HPDE6-E6E7 (cell line): Measurements from ENCODE around the gene KIF12.
A peak's percentile ranks its signal among the peaks of the same experiment; 100 is the strongest.
"Not testable (repeated sequence)": the region's sequence is repeated elsewhere in the genome, so short reads cannot be mapped to it uniquely, and the experiment has no call there.

Source experiments
- DNase-seq: peaks from one replicate; pipeline ENCODE4 v3.0.0; 2011; ENCODE audit warnings: missing footprints; ENCODE audit errors: extremely low spot score

Gene KIF12

DNA sequence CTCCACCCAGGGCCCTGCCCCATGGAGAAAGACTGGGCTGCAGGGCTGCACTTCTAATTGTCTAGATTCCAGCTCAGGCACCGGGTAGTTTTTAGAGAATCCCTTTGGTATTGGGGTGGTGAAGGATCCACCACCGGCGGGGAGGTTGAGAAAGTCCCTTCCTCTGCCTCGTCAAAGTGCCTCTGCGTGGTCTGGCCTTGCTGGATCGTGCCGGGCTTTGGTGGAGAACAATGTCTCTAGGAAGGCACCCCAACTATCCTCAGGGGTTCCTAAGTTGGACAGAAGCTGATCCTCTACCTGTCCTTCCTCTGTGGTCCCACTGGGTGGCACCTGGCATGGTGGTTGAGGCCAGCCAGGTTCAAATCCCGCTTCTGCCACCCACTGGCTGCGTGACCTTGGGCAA, 13.7 kb downstream of the KIF12 start:
- DNase-seq = no peak

DNA sequence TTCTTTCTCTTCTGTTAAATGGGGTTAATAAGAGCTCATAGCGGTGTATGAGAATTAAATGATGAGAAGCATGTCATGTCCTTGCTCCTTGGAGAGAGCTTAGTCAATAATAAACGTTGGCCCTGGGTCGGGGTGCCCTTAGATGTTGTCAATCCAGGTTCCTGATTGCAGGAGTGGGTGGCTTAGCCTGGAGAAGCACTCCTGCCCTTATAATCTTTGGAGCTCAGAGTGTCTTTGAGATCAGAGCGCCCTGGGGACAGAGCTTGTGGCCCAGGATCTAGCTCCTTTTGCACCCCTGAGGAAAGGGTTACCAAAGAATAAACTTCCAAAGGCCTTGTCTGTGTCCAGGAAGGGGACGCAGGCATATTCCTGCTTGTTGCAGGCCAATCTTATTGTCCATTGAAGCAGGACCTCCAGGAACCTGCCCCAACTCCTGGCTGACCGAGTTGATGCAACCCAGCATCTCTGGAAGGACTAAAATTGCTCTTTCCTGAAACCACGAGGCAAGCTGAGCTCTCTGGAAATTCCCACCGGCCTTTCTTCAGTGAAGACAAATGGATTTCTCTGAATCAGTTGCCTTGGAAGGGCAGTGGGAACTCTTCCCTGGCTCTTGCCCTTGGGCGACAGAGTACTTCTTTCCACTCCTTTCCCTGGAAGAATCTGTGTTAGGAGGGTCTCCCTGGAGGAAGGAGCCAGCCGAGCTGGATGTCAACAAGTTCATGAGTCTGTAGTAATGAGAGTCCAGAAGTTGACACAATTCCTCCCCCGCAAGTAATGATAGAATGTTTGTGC, 14.6 kb downstream of the KIF12 start:
- no peak for DNase-seq

DNA sequence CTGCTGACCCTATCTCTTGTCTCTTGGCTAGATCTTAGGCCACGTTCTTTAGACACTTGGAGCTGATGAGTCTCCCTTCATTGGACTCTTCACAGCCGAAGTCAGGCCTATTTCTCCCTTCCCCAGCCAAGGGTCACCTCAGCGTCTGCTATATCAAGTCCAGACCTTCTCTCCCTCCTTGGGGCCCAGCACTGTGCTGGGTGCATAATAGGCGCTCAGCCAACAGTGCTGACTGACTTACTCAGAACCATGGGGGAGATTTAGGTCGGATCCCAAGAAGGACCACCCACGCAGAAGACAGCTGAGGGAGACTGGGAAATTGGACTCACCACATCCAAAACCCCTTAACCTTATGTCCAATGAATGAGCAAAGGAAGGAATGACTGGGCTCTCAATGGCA, 15.4 kb downstream of the KIF12 start:
- DNase-seq = no peak

DNA sequence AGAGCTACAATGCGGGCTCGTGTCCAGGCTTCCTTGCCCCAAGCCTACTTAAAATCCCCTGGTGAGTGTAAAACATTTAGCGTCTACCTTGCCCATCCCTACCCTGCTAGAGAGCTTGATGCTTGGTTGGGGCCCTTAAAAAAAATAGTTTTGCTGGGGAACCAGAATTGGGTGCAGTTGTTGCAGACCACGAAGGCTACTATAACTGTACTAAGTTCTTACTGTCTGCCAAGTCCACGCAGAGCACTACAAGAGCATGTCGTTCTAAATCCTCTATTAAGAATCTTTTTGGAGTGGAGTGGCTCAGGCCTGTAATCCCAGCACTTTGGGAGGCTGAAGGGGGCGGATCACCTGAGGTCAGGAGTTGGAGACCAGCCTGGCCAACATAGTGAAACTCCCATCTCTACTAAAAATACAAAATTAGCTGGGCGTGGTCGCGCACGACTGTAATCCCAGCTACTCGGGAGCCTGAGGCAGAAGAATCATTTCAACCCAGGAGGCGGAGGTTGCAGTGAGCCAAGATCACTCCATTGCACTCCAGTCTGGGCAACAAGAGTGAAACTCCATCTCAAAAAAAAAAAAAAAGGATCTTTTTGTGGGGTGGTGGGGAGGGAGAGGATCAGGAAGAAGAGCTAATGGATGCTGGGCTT, 16.2 kb downstream of the KIF12 start:
- not testable (repeated sequence) for DNase-seq

DNA sequence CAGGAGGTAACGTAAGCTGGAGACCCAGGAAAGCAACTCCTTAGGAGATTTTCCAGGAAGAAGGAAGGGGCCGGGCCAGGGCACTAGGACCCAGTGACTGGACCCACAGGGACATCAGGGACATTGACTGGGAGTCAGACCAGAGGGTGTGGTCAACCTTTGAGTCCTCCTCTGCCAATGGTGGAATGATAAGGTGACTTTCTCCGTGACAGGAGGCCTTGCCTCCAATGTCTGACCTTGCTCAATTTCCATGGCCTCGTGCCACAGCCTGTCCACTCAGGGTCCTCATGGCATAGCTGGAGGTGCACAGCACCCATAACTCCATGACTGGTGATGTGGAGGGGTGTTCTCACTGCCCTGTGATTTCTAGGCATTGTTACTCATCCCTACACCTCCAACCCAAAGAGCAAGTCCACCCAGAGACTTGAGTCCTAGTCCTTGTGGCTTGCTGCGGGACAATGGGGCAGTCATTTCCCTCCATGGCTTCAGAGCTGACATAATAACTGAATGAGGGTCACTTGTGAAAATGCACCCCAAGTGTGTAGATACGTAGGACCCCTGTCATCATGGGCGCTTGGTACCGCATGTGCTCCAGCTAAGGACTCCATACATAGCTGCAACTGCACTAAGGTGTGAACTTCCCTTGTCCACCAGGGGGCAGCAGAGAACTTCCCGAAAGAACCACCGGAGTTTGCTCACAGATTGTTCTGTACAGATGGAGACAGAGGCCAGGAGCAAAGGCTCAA, 16.9 kb downstream of the KIF12 start:
- peak; percentile 82 for DNase-seq

DNA sequence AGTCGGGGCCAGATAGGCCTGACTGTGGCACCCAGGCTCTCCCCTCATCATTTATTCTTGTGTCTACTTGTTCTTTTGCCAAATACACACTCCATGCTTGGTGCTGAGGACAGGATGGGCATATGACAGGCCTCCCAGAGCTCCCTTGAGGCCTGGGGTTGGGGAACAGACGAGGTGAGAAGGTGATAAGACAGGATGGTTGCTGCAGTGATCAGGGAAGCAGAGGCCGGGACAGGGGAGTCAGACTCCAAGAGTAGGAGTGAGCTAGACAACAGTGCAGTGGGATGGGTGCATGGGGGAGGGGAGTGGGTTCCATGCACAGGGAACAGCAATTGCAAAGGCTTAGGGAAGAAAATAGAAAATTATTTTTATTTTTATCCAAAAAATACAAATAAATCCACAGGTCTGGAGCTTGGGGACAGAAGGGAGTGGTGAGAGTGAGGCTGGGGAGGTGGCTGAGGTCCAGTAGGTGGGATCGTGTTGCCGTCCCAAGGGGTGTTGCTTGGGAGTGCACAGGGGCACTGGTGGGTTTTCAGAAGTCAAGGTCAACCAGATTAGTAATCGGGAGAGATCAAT, 17.6 kb downstream of the KIF12 start:
- DNase-seq = no peak

DNA sequence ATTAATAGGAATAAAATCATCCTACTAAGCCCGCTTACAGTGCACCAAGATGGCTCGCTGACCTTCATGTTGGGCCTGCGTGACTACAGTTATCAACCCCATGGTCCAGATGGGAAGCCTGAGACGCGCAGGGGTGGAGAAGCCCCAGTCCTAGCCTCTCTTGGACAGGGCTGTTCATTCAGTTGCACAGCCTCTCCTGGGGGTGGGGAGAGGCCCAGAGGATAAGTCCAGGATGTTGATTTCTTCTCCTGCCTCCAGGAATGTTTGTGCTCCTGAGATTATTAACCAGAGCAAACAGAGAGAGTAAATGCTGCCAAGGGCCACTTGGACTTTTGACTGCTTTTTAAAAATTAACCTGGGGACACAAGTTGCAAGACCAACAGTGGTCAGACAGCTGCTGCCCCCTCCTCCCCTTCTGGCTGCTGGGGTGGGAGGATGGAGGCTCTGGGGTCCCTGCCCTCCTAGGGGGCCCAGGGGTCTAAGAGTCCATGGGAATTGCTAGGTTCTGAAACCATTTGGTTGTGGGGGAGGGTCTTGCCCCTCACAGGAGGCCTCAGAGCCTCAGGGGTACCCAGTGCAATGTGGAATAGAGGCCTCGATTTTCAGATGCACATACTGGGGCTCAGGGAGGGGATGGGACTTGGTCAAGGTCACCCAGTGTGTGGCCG, 18.2 kb downstream of the KIF12 start:
- DNase-seq = no peak

DNA sequence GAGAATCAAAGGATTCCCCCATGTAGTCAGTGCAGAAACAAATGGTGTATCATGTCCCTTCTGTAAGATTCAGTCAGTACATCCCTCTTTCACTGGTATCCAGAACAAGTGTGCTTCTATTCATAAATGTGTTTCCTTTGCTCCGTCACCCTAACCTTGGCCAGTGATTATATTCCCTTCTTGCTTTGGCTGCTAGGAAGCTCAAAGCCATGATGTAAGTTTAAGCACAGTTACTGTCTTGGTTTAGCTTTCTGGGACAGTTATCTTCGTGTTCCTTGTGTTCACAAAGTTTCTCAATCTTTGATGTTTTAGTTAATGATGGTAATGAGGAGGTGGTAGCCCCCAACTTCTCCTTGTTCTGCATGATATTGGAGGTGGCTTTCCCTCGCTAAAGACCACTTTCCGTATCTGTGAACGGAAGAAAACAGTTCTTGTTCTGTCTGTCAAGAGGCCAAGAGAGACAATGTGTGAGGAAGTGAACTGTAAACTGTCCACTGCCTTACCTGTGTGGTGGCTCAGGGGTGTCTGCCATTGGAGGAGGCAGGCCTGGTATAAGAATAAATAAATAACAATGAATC, 18.8 kb downstream of the KIF12 start:
- DNase-seq = no peak

DNA sequence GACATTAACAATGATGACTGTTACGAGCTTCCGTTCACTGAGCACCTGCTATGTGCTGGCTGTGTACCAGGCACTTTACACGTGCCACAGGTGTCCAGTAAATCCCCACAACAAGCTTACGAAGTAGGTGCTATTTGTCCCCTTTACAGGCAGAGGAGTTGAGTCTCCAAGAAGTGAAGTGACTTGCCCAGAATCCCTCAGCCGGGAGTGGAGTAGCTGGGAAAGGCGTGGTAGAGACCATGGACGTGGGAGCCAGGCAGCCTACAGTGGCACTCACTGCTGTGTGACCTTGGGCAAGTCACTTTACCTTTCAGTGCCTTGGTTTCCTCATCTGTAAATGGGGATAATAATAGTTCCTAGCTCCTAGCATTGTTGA, 20.3 kb downstream of the KIF12 start:
- DNase-seq = no peak

DNA sequence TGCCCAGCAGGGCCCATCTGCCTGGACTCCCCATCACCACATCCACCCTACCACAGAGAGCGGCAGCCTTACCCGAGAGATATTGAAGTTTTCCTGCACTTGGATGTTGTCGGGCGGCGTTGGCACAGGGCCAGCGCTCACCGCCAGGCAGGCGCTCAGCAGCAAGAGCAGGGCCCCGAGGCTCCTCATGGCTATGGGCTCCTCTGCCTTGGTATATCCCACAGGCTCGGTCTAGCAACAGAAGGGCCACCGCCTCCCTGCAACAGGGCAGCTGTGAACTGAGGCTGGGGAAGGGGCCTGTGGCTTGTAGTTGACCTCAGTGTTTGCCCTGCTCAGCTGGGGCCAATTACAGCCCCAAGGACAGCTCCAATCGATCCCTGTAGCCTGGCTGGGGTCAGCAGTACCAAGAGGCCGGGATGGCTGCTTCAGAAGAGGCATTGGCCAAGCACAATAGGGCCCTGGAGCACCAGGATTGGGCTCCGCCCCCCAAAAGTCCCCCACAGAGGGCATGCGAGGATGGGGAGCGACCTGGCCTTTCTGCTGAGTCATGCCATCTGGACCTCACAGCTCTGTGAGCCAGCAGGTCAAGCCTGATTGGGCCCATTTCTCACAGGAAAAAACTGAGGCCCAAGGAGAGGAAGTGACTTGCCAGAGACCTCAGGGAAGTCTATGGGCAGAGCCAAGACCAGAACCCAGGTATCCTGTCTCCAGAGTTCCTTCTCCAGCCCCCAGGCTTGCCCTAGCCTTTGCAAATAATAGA, 20.9 kb downstream of the KIF12 start, which contains the start of gene AMBP:
Gene AMBP, minus strand, starts transcription at position 280 of the 760 bp plus-strand sequence. Its CDS starts 91 bp downstream, at position 189.
- DNase-seq = no peak

DNA sequence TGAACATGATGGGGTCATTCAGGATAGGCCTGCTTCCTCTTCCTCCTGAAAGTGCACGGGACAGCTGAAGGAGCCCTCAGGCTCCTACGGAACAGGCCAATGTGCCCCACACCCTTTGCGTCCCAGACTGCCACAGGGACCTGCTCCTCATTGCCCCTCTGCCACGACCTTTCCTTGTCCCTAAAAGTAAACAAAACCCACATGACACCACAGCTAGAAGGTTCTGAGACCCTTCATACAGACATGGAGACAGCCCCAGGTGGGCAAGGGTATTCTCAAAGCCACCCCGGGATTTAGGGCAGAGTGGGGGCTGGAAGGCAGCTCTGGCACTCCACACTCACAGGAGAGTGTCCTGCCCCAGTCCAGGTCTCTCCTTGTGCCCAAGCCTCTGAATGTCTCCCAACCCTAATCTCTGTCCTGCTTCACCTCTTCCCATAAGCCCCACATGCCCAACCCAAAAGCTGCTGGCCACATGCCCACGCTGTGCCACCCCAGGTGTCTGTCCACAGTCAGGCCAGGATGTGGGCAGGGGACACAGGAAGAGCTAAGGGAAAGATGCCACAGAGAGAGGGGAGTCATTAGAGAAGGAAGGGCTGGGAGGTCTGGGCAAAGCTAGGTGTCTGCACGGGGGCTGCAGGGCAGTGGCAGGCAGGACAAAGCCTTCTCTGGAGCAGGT, 21.8 kb downstream of the KIF12 start:
- no peak for DNase-seq

DNA sequence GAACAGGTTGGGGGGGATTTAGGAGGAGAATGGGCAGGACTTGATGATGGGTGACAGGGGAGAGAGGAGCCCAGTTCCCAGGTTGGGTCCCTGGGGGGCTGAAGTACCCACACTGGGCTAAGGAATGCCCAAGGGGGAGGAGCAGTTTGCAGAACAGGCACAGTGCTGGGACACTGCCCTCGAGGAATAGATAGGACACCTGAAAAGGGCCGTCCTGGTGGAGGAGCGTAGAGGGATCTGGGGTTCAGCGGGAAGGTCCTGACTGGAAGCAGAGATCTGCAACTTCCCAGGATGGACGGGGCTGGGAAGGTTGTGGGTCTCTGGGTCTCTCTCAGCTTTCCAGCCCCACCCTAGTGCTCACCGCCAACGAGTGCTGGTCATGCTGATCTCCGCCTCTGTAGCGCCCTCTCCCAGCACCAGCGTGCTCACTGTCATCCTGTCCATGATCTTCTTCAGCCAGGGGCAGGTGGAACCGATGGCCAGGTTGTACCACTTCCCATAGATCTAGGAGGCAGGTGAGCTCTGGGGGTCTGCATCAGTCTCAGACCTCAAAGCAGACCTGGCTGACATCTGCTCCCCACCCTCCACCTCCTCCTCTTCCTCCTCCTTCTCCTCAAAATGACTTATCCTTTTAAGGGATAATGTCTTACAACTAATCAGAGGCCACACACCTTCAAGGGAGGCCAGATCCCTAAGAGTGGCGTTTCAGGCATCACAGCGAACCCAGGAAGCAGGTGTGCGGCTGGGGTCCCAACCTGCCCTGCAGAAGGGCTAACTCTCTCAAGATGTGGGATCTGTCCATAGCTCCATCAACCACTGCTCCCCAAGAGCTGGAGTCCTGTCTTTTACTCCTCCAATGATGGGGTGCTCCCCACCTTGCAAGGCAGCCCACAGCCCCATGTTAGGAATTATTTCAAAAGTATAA, 22.6 kb downstream of the KIF12 start:
- DNase-seq = no peak

DNA sequence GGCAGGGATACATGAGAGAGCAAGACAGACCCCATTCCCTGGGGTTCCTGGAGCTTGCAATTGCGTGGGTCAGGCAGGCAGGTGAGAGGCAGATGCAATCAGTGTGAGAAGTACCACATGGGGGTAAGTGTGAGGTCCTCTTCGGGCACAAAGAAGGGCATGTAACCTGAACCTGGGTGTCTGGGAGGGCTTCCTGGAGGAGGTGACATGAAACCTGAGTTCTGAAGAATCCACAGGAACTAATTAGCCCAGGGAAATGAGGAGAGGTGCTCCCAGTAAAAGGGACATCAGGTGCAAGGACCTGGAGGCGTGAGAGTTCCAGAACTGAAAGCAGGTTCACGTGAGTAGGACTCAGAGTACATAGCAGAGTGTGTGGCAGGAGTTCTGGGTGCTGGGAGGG, 23.5 kb downstream of the KIF12 start:
- DNase-seq = no peak

DNA sequence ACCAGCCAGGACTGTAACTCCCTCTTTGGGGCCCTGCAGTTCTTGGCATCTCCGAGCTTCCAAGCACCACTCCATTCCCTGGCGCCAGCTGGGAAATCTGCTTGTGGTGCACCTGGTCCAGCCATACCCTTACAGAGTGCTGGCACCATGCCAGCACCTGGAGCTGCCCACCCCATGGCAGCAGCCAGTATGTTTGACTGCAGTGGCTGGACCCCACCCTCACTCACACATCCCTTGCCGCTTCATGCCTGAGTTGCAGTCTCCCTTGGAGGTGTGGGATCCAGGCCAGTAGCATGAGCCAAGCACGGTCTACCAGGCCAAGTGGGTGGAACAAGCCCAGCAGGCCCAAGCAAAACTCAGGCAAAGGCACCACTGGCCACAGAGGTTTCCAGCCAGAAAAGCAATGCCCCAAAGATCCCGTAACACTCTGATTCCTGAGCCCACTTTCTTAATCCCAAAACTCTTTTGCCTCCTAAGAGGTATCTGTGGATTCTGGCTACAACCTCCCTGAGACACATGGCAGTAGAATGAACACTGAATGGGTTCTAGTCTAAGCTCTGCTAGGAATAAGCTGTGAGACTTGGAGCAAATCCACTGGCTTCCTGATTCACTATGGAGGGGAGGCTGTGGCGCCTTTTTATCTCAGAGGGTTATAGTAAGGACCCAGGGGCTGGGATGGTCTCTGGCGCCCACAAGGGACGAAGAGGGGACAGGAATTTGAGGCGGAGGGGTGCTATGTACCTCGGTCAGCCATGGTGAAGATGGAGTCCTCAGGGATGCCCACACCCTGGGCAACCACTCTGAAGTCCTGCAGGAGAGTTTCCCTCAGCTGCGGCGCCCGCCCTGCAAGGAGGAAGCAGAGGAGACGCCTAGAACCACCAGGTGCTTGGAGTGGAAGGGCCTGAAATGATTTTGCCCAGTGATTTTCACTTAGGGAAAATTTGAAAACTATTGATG, 26.6 kb downstream of the KIF12 start:
- DNase-seq = no peak

DNA sequence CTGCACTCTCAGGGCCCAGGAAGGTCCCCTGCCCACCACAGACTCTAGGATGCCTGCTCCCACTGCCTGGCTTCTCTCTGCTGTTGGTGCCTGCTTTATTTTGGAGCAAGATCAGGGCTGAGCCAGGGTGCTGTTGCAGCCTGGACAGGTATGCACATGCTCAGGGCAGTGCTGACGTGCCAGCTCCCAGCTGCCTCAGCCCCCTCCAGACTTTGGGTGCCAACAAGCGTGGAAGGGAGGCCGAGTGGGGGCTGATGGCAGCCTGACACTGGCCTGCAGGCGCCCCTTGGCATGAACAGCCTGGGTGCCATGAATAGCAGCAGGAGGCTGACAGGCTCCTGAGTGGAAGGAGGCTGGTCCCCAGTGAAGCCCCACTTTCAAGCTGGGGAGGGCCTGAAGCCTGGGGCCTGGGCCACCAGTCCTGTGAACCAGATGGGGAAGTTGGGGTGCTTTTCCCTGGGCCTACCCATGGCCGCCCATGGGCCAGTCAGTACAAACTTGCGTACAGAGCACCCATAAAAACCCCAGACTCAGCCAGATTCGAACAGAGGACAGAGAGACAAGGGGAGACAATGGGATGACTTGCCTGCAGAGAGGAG, 27.8 kb downstream of the KIF12 start:
- DNase-seq = no peak

DNA sequence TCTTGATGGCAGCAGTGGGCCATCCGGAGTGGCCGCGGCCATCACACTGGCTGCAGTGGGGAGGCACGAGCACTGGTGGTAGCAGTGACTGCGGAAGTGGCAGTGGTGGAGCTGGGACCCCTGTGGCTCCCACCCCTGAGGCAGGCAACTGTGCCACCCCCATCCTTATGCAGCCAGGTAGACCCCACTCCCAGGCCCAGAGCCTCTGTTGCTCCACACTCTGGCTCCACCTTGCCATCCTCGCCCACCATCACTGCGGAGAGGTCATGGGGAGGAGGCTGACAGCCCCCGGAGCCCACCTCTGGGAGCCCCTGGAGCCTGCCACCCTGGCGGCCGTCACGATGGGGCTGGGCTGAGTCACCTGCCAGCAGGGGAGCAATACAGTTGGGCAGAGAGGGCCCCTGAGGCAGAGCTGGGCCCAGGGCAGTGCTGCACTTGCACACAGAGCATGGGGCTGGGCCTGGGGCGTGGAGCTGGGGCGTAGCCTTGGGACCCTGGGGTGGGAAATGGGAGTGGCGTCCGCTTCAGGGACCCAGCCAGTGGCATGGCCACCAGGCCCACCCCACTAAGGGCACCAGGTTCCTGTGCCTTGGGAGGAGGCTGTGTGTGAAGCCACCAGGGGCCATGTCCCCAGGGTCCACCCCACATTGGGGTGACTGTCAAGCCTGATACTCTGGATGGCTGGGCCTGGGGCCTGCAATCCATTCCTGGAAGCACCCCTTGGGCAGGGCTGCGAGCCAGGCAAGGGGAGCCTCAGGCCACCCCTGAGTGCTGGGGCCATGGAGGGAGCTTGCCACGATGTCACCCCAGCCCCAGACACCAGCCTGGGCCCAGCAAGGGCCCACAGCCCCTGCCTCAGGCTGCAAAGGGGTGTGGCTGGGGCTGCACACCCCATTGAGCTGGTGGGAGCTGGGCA, 28.6 kb downstream of the KIF12 start:
- DNase-seq = no peak
